ENCODE data around the gene CTAG1B.

Gene CTAG1B

GRCh38 chrX:154598656-154599055 is 20.4 kb downstream of the CTAG1B start:
- H3K27me3 Mint-ChIP-seq (ENCODE audit: low read depth): no peaks in the 10 kb centered on the region
- H3K36me3 Mint-ChIP-seq (ENCODE audit: low read depth): no peaks in the 10 kb centered on the region
- H3K27ac Mint-ChIP-seq: no peak overlapping the region
- H3K4me1 Mint-ChIP-seq: no peaks in the 10 kb centered on the region
- H3K4me3 Mint-ChIP-seq: no peak overlapping the region
- peaks cover 32% of the 10 kb centered on the region for H3K9me3 Mint-ChIP-seq
- no peak for TF ChIP-seq CTCF (IDR thresholded peaks at IDR 0.05; ENCODE audit: unreplicated experiment in 3 of 3)

GRCh38 chrX:154597221-154597620 is 21.9 kb downstream of the CTAG1B start:
- Mint-ChIP-seq H3K4me3 (no peak overlapping the region), H3K9me3 (peaks cover 36% of the 10 kb centered on the region), H3K4me1 (no peaks in the 10 kb centered on the region), H3K27me3 (ENCODE audit: low read depth) (no peaks in the 10 kb centered on the region), H3K36me3 (ENCODE audit: low read depth) (no peaks in the 10 kb centered on the region), H3K27ac (no peak overlapping the region)
- TF ChIP-seq CTCF (IDR thresholded peaks at IDR 0.05; ENCODE audit: unreplicated experiment in 3 of 3): no peak

- H3K9me3 Mint-ChIP-seq: peaks cover 39% of the 10 kb centered on the region
- H3K36me3 Mint-ChIP-seq (ENCODE audit: low read depth): no peaks in the 10 kb centered on the region
- H3K27ac Mint-ChIP-seq: no peak overlapping the region
These were observed 22.7 kb downstream of the CTAG1B start for GRCh38 chrX:154596290-154596929.

GRCh38 chrX:154595559-154596249 is 23.4 kb downstream of the CTAG1B start:
- Mint-ChIP-seq H3K27ac (no peak overlapping the region), H3K27me3 (ENCODE audit: low read depth) (no peaks in the 10 kb centered on the region), H3K4me1 (no peaks in the 10 kb centered on the region), H3K9me3 (peaks cover 39% of the 10 kb centered on the region), H3K36me3 (ENCODE audit: low read depth) (no peaks in the 10 kb centered on the region), H3K4me3 (no peak overlapping the region)
- no peak for TF ChIP-seq CTCF (IDR thresholded peaks at IDR 0.05; ENCODE audit: unreplicated experiment in 3 of 3)

More at GRCh38 chrX:154596290-154596929, 22.7 kb downstream of the CTAG1B start:
- Mint-ChIP-seq H3K4me1 (no peaks in the 10 kb centered on the region), H3K4me3 (no peak overlapping the region), H3K27me3 (ENCODE audit: low read depth) (no peaks in the 10 kb centered on the region)
- TF ChIP-seq CTCF (IDR thresholded peaks at IDR 0.05; ENCODE audit: unreplicated experiment in 3 of 3): no peak

- no peak for TF ChIP-seq CTCF (IDR thresholded peaks at IDR 0.05; ENCODE audit: unreplicated experiment in 3 of 3)
- H3K9me3 Mint-ChIP-seq: peaks cover 35% of the 10 kb centered on the region
- H3K36me3 Mint-ChIP-seq (ENCODE audit: low read depth): no peaks in the 10 kb centered on the region
- H3K4me3 Mint-ChIP-seq: no peak overlapping the region
- no peak overlapping the region for H3K27ac Mint-ChIP-seq
- no peaks in the 10 kb centered on the region for H3K4me1 Mint-ChIP-seq
- no peaks in the 10 kb centered on the region for H3K27me3 Mint-ChIP-seq (ENCODE audit: low read depth)
These were observed 24.6 kb downstream of the CTAG1B start for GRCh38 chrX:154594491-154594890.

- TF ChIP-seq CTCF (IDR thresholded peaks at IDR 0.05; ENCODE audit: unreplicated experiment in 3 of 3): no peak
- Mint-ChIP-seq H3K27me3 (ENCODE audit: low read depth) (no peaks in the 10 kb centered on the region), H3K27ac (no peak overlapping the region), H3K4me1 (no peaks in the 10 kb centered on the region), H3K36me3 (ENCODE audit: low read depth) (no peaks in the 10 kb centered on the region), H3K4me3 (no peak overlapping the region), H3K9me3 (peaks cover 28% of the 10 kb centered on the region)
These were observed 25.9 kb downstream of the CTAG1B start for GRCh38 chrX:154593201-154593600.
